ENCODE results near the gene LIPC.
A peak's percentile ranks its signal among the peaks of the same experiment; 100 is the strongest.

The LIPC gene

DNA sequence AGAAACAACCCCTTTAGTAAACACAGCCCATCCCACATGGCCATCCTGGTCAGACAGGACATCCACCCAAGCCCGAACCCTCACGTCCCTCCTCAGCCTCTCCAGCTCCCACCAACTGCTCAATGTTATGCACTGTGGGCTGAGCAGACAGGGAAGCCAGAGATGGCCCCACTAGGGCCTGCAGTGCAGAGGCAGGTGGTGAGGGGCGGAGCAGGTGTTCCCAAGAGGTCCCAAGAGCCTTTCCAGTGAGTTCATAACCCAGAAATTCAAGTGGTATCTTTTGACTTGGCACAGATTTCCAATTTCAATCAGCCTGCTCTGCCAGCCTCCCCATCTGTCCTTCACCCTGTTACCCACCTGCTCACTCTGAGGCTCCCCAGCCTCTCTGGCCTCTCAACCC lies 130.3 kb downstream of the LIPC start:
- no peak for DNase-seq

GRCh38 chr15:58564981-58565380 lies 133.2 kb downstream of the LIPC start:
- no peak for DNase-seq

DNA sequence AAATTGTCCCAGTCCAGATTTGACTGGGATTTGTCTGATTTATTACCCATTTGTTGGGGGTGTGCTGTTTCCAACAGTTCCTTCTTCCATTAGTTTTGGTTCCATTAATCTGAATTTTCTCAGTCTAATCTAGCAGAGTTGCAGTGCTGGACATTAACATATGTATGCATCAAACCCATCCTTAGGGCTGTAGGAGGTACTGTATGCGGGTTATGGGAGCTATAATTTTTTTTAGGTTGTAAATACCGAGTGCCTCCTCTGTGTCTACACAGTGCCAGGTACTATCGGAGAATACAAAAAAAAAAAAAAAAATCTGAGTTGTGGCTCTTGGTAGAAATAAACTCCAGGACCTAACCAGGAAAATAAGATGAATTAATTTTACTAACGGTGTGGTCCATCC lies 133.8 kb downstream of the LIPC start:
- no peak for DNase-seq

DNA sequence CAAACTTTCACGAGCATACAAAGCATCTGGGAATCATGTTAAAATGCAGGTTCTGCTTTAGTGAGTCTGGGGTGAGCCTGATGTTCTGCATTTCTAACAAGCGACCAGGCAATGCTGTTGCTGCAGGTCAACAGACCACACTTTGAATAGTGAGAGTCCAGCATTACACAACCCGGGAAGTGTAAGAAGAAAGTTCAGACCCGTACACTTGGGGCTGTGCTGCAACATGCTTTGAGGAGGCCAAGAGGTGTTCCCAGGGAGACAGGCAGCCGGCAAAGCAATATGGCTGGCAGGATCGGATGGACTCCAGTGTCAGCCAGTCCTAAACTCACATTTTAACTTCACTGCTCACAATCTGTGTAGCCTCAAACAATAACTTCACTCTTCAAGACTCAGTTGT lies 134.2 kb downstream of the LIPC start:
- DNase-seq: no peak

- no peak for DNase-seq
These were observed 136.4 kb downstream of the LIPC start for GRCh38 chr15:58568157-58568571.

GRCh38 chr15:58569455-58569854 lies 137.7 kb downstream of the LIPC start:
- no peak for DNase-seq

DNA sequence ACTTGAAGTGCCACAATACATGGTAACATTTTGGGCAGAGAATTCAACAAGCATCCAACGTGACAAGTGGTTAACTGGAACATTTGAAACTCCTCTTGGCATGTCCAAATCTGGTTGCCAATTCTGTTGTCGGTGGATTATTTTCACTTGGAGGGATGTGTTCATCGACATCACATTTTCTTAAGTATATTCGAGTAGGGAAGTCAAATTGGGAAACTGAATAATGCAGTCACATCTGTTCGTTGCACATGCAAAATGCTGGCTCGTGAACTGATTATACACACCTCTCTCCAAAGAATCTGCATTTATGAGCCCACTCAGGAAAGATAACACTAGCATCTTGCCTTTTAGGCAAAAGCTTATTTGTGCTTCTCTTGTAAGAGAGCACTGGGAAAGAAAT lies 139.7 kb downstream of the LIPC start:
- DNase-seq: no peak

- DNase-seq: no peak
These were observed 140.7 kb downstream of the LIPC start for GRCh38 chr15:58572521-58572920.

DNA sequence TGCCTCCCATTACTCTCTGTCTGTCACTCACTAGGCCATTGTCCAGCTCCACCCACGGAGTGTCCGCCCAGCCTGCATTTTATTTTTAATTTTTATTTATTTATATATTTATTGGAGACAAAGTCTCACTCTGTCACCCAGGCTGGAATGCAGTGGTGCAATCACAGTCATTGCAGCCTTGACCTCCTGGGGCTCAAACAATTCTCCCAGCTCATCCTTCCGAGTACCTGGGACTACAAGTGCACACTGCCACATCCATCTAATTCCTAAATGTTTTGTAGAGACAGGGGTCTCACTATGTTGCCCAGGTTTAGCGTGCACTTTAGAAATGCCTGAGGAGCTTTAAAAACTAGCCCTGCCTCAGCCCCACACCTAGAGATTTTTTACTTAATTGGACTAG lies 141.5 kb downstream of the LIPC start:
- DNase-seq: no peak

DNA sequence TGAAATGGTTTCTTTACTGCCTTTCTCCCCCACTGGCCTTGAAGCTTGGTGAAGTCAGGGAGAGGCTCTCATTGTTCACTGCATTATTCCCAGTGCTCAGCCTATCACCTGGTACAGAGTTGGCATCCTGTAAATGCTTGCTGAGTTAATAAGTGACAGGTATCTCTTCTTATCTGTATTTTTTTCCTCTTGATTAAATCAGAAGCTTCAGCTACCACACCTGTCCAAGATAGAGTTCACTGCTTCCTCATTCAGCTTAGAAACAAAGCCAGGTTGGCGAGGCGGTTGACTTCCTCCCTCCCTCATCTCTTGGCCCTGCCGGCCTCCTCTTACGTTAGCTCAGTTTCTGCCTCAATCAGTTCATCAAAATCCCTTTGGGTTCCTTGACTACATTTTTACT lies 142.8 kb downstream of the LIPC start:
- no peak for DNase-seq

GRCh38 chr15:58575045-58575786 lies 143.4 kb downstream of the LIPC start:
- no peak for DNase-seq

DNA sequence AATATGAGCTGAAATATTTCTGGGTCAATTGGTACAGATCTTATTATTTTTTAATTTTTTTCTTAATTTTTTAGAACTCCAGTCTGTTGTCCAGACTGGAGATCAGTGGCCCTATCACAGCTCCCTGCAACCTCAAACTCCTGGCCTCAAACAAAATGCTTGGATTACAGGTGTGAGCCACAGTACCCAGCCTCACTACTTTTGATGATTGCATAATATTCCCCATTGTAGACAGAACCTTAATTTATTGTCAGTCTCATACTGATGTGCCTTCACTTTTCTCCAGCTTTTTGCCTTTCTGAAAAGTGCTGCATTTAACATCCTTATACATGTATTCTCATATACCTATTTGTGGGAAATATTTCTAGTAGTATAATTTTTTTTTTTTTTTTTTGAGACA lies 144.9 kb downstream of the LIPC start:
- DNase-seq: no peak

GRCh38 chr15:58582160-58582559 lies 150.4 kb downstream of the LIPC start:
- DNase-seq: no peak

- no peak for DNase-seq
These were observed 151.5 kb downstream of the LIPC start for GRCh38 chr15:58583171-58583908.

- DNase-seq: no peak
These were observed 153.1 kb downstream of the LIPC start for GRCh38 chr15:58584789-58585461.

- DNase-seq: peak; percentile 62
These were observed 154.1 kb downstream of the LIPC start for GRCh38 chr15:58585693-58586443.

DNA sequence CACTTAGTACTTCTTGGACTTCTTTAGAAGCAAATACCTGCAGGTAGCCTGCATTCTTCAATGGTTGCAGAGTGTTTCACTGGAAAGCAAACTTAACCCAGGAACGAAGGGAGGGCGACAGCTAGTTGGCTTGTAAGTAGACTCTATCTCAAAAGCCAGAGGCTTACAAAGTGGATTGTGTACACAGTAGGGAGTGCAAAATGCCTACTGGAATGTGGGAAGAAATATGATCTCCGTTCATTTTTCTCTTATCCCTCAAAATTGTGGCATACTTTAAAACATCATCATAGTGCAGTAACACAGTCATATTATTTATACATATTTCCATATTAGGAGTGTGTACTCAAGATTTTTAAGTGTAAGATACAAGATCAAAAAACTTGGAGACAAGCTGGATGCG lies 155.7 kb downstream of the LIPC start:
- DNase-seq: no peak

- DNase-seq: no peak
These were observed 156.3 kb downstream of the LIPC start for GRCh38 chr15:58588096-58588495.

- no peak for DNase-seq
These were observed 157.3 kb downstream of the LIPC start for GRCh38 chr15:58589047-58589446.

- no peak for DNase-seq
These were observed 158.4 kb downstream of the LIPC start for GRCh38 chr15:58590236-58590635.

DNA sequence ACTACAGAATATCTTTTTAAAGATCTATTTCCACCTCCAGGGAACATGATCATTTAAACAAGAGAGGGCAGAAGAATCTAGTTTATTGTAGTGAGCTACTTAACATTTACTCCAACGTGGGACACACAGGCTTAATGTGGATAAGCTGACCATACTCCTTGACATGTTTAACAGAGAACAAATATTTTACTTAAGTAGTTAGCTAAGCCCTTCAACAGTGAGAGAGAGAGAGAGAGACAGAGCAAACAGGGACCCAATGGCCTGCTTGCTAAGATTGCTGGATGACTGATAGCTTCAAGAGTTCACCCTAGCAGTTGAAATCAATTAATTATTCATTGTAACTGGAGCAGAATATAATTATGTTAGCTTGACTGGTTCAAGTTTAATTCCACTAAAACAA lies 159.1 kb downstream of the LIPC start:
- DNase-seq: no peak

- no peak for DNase-seq
These were observed 162.1 kb downstream of the LIPC start for GRCh38 chr15:58593870-58594269.

- no peak for DNase-seq
These were observed 163.1 kb downstream of the LIPC start for GRCh38 chr15:58594898-58595297.

Measured in NCI-H2227 treated with DMSO at 0.1 percent for 48 hours (cell line).